ENCODE results near the gene PREX1. TPM values are rescaled to one million over a fixed set of nuclear protein-coding genes. Genes with fewer than 3 reads are reported as not detected.
"Not testable (repeated sequence)": the region's sequence is repeated elsewhere in the genome, so short reads cannot be mapped to it uniquely, and the experiment has no call there.

The PREX1 gene
- polyA plus RNA-seq, 1 donor = 18.2 TPM

DNA sequence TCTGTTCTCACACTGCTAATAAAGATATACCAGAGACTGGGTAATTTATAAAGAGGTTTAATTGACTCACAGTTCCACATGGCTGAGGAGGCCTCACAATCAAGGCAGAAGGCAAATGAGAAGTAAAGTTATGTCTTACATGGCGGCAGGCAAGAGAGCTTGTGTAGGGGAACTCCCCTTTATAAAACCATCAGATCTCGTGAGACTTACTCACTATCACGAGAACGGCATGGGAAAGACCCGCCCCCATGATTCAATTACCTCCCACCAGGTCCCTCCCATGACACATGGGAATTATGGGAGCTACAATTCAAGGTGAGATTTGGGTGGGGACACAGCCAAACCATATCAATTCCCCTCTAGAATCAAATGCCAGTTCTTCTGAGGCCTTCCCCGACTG is 71.0 kb downstream of the PREX1 start:
- not testable (repeated sequence) for DNase-seq (ENCODE audit: low read depth)

DNA sequence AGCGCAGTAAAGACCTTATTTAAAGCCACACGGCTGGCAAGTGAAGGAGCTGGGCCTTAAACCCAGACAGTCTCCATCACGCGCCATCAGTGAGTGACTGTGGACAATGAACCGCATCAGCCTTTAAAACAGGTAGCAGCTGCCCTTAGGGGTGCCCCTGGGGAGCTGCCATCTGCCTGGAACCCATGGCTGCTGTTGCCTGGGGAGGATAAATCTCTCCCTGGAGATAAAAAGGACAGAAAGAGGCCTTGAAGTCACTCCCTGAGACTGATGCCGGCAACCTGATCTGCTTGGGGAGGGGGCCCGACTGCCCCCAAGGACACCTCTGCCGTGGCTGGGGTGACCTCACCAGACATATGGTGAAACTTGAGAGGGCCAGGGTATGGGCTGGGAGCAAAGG is 73.5 kb downstream of the PREX1 start:
- DNase-seq (ENCODE audit: low read depth) = no peak

DNA sequence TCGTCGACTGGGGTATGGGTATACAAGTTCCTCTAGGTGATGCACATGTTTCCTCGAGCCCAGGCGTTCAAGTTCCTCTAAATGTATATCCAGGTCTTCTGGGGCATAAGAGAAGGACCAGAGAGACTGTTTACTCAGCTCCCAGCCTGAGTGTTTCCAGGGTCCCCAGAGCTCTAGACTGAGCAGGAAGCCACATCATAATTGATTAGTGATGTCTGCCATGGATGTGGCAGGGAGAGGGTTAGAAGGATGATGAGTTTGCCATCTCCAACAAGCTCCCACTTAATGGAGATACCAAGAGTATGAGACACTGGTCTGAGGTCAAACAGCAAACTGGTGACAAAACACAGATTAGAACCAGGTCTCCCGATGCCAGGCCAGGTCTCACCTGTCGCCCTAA is 74.8 kb downstream of the PREX1 start:
- no peak for DNase-seq (ENCODE audit: low read depth)

DNA sequence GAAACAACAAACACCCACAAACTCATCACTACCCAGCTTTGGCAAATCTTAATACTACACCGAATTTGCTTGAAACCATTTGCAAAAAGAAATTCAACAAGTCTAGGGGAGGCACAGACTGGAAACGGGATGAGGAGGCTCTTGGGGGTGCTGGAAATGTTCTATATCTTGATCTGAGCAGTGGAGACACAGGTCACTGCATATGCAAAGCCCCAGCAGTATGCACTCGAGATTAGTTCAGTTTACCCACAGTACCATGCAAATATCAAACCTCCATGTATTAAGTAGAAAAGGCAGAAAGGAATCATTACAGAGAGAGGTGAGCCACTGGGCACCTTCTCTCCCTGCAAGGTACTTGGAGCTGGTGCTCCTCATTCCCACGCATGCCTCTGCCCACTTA is 75.9 kb downstream of the PREX1 start:
- DNase-seq (ENCODE audit: low read depth) = no peak

DNA sequence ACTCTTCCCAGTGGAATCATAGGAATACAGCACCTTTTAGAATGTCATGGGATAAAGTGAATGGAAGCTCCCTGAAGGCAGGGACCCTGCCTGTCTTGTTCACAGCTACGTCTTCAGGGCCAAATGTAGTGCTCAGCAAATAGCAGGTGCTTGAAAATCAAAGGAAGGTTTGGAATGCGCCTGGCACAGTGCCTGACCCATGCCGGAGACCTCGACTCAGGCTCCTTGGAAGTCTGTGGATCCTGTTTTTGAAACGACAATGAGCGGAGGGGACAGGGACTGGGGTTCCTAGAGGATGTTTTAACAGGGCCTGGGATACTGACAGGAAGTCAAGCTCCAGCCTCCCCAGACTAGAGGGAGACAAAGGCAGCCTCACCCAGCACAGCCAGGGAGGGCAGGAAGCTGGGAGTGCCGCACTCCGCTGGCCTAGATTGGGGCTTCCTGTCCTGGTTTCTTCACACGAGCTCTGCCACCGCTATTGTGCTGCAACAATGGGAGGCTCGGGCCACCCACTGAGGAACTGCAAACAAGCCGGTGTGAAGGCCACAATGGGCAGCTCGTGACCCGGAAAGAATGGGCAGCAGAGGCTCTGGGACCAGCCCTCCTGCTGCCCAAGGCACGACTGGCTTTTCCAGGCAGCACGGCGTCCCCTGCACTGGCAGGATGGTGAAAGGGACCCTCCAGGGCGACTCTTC is 76.7 kb downstream of the PREX1 start:
- no peak for DNase-seq (ENCODE audit: low read depth)

DNA sequence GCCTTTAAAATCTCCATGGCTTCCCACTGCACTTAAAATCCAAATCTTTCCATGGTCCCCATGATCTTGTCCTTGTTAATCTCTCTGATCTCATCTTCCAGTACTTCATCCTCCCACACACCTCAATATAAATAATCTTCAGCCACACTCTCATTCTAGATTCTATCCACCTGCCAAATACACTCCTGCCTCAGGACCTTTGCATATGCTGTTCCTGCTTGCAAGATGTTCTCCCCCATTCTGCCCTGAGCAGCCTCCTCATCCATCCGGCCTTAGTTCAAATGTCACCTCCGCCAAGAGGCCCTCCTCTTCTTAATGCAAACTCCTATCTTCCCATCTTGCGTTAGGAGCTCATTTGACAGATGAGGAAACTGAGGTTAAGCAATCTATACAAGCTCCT is 77.4 kb downstream of the PREX1 start:
- DNase-seq (ENCODE audit: low read depth) = no peak

DNA sequence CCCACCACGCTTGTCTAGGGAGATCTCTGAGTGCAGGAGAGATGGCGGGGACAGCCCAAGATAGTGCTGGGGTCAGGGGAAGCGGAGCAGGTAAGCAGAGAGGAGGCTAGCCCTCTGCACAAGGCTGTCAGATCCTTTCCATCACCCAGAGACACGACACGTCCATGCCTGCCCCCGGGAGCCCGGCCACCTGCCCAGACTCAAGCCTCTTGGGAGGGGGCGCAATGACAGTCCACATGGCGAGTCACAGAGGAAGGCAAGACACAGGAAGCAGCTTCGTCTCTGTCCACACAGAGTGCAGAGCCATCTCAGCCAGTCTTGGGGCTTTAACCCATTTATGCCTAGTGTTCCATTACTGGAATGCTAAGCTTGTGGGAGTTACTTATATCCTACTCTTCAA is 78.4 kb downstream of the PREX1 start:
- DNase-seq (ENCODE audit: low read depth) = no peak

DNA sequence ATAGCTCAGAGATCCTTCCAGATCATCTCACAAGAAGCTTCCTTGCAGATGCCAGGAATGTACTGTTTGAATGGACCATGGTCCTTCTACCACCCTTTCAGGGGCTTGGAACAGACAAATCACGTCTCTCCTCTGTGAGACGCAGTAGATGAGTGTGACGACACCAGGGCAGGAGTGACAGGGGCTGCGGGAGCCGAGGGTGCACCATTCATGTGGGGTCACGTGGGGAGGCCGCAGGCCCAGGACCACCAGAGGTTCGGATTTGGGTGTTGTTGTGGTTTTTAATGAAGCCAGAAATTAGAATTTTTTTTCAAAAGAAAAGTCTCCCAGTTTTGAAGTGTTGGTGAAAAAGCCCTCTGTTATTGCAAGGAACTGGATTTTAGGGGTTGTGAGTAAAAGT is 79.2 kb downstream of the PREX1 start:
- DNase-seq (ENCODE audit: low read depth) = no peak

DNA sequence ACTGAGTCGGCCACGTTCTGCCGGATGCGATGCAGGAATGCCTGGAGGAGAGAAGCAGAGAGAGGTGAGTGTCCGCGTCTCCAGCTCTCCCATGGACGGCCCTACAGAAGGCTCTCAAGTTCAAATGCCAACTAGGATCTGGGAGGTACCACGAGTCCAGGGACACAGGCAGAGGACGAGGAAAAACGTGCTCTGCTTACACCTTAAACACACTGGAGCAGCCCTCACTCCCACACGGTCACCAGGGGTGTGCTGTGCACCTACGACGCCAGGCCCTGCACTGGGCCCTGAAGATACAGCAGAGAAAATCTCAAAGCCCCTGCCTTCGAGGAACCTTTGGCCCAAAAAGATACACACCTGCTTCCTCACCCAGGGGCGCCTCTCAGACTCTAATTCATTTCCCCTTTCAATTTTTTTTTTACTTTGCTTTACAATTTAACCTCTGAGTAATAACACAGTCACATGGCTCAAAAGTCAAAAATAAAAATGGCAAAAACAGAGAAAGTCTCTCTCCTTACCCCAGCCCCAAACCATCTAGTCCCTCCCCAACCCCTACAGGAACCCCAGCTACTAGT is 79.9 kb downstream of the PREX1 start:
- DNase-seq (ENCODE audit: low read depth) = no peak

DNA sequence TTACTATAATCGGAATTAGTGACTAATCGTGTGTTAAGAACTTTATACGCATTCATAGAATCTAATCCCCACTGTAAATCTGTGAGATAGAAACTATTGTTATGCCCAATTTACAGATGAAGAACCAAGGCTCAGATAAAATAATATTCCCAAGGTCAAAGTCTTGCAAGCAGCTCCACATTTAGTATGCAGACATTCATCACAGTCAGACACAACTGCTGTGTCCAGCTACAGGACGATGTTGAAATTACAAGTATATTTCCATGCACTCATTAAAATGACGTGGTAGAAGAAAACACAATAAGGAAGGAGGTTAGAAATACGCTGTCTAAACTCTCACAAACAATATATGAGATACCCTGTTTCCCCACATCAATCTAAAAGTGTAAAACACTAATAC is 82.5 kb downstream of the PREX1 start:
- no peak for DNase-seq (ENCODE audit: low read depth)

DNA sequence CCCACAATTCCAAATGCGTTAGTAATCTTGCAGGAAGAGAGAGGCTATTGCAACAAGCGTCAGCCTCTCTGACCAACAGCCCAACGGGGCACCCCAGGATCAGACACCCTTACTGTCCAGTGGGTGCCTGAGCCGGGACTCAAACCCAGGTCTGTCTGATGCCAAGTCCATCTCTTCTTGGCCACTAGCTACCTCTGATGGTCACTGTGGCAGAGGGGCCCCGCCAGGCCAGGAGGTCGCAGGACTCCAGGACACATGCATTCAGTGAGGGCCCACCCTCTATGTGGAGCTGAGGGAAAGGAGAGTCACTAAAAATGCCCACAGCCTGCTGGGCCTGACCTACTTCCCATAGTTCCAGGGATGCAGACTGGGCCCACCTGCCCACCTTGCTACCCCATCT is 83.3 kb downstream of the PREX1 start:
- no peak for DNase-seq (ENCODE audit: low read depth)

DNA sequence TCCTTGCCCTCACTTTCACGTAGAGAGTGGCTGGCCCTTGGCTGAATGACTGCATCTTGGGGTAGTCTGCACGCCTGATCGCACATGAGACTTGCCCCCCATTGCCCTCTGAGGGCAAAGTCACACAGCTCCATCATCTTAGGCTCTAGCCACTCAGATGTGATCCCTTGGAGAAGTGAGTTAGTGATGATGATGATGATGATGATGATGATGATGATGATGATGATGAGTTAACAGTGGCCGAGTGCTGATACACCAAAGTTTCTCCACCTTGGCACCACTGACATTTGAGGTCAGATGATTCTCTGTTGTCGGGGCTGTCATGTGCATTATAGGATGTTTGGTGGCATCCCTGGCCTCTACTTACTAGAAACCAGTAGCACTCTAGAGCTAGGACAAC is 84.0 kb downstream of the PREX1 start:
- no peak for DNase-seq (ENCODE audit: low read depth)

DNA sequence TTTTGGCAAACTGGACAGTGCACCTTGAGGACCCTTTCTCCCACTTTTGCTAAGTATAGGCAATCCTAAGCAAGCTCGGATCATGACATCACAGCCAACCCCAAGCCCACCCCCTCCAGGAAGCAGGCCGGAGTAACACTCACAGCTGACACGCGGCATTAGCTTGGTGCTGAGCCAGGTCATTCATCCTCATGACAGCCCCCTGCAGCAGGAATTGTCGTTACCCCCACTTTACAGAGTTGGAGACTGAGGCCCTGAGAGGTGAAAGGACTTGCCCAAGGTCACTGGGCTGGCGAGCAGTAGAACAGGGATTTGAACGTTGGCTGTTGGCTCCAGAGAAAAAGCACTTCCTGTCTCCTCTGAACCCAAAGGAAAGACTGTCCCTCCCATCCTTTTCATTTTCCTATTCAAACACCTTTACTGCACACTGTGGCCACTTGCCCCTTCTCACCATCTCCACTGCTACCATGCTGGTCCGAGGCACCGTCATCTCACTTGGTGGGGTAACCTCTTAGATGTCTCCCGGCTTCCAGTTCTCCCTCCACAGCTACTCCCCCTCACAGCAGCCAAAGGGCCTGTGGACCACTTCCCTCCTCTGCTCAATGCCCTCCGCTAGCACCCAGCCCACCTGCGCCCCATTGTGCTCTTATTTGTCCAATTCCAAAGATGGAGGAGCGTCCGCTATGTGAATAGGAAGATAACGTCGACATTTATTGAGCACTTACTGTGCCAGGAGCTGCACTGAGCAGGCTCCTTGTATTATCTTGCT is 84.7 kb downstream of the PREX1 start:
- DNase-seq (ENCODE audit: low read depth) = no peak

DNA sequence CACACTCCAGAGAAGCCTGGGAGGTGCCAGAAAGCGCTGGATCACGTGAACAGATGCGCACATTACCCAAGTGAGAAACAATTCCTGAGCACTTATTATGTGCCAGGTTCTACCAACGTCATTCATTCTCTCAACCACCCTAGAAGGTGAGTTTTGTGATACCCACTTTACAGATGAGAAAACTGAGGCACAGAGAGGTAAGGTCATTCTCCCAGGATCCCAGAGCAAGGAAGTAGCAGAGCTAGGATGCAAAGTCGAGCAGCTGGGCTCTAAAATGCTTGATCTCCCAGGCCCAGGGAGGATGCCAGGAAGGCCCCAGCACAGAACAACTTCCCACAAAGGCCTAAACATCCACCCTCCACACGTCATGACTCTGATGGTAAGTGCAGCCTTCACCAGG is 85.6 kb downstream of the PREX1 start:
- DNase-seq (ENCODE audit: low read depth) = no peak

DNA sequence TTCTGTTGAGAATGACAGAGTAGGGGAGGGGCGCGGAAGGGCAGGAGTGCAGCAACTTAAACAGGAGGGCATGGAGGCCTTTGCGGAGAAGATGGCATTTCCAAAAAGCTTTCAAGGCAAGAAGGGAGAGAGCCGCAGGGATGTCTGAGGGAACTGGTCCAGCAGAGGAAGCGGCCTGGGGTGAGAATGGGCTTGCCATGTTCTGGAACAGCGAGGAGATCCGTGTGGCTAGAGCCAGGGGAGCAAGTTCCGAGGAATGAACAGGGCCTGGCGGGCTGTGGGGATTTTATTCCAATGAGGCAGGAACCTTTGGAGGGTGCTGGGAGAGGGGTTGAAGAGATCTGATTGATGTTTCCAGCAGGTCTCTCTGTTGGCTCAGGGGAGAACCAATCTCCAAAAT is 86.1 kb downstream of the PREX1 start:
- DNase-seq (ENCODE audit: low read depth) = no peak

DNA sequence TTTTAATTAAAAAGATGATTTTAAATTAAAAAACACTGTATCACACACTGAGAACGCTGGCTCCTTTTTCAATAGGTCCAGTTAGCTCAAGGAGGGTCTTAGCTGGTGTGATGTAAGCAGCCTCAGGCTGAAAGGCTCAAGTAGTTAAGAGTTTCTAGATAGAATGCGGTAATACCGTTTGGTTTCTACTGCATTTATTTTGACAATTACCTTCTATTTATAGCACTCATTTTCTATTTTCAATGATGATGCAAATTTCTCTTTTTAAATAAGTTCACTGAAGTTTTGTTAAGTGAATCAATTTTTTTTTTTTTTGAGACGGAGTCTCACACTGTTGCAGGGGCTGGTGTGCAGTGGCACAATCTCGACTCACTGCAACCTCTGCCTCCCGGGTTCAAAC is 87.1 kb downstream of the PREX1 start:
- no peak for DNase-seq (ENCODE audit: low read depth)

DNA sequence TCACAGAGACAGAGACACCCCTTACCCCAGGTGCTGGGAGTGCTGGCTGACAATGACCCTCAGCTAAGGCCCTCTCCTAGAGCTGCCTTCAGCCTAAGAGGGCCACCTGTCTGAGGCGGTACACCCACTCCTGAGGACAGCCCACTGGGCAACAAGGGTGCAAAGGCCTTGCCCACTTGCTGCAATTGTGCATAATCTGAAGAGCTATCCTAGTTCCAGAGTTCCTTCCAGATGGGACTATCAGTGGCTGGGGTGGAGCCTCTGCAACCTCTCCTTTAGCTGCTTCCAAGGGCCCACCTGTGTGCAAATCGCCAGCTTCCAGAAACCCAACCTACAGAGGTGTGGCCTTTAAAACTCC is 87.5 kb downstream of the PREX1 start:
- DNase-seq (ENCODE audit: low read depth) = no peak

DNA sequence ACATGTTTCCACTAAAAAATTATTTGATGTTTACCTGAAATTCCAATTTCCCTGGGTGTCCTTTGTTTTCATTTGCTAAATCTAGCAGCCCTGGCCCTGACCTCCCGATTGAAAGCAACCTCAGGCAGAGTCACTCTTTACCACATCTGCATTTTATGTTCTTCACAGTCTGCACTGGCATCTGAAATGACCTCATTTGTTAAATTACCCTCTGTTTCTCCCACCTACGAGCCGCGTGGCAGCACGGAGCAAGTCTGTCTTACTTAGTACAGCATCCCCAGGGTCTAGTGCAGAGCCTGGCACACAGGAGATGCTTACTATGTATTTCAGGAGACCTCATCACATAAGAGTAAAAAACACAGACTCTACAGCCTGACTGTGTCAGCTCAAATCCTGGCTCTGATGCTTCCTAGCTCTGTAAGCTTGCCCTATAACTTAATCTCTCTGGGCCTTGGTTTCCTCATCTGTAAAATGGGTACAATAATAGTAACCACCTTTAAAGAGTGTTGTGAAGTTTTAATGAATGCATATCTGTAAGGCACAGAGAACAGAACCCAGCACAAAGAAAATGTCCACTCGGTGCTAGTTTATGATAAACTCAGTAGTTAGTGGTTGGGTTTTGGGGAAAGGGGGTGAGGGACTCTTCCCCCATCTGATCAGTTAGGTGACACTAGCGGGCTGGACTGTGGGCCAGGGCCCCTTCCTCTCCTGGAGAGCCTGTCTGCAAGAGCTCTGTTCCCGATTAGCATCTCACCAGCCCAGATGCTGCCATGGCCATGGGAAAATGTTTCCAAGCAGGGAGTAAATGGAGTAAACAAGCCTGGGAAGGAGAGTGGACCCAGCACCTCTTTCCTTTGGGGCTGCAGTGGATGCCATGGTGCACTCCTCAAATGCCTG is 88.2 kb downstream of the PREX1 start:
- no peak for DNase-seq (ENCODE audit: low read depth)

DNA sequence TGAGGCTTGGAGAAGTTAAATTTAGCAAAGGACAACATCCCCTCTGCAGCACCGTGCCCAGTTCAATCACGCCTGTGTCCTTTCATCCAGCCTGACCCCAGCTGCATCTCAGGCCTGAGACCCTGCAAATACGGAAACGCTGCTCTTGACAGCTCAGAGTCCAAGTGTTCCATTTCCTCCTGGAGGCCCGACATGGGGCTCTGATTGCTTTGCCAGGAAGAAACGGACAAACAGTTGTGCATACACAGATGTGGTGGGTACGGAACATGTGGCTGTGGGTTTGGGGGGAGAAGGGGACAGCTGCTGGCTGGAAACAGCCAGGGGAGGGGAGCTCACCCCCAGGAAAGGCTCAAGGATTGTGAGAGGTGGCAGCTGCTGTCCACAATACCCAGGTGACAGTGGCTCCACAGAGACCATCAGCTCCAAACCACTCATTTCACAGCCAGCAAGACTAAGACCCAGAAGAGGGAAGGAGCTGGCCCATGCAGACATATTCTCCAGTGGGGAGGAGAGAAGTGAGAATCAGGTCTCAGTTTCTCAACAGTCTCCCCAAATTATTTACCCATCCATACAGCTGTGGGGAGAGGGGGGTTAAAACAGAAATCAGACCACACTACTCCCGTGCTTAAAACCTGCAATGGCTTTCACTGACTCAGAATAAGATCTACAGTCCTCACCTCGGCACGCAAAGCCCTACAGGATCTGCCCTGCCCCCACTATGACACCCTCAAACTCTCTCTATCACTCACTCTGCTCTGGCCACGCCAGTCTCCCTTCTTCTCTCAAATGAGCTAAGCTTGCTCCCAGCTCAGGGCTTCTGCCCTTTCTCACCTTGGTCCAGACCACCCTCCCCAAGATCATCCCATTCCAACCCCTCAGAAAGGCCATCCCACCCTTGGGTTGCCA is 89.1 kb downstream of the PREX1 start:
- no peak for DNase-seq (ENCODE audit: low read depth)

DNA sequence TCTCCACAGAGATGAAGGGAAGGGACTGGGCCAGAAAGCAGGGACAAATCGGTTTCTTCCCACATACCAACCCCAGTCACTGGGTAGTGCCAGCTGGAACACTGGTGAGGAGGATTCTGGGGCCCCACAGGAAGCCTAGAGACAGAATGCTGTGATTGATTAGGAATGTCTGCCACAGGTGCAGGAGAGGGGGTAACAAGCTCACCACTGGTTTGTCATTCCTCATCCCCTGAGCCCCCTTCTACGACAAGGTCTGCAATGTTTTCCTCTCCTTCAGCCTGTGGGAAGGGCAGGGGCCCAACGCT is 89.8 kb downstream of the PREX1 start:
- no peak for DNase-seq (ENCODE audit: low read depth)

DNA sequence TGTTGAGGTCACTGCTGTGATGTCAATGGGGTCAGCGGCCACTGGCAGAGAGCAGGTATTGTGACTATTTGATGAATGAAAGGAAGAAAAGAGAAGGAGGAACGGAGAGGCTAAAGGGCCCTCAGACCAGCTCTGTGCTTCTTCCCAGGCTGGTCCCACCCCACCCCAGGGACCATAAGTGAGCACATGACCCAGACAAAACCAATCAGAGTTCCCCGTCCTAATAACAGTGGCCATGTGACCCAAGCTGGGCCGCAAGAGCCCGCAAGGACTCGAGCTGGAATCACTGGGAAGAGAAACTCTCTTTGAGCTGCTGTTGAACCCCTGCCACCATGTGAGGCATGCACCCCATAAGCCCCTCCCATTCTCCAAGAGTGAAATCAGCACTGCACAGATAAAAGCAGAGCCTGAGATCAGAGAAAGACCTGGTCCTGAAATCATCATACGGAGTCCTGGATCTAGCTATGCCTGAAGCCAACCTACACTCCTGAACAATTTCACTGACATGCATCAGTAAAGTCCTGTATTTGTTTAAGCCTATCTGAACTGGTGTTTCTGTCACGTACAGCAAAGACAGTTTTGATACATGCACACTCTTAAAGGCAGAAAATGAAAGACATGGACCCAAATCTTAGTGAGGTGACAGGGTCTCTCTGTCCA is 90.2 kb downstream of the PREX1 start:
- no peak for DNase-seq (ENCODE audit: low read depth)
